GM12874 (cell line): Measurements from ENCODE around the gene ZIC1.

Experiments used
- TF ChIP-seq, protein P1 (sequence below): IDR thresholded peaks from 2 replicates; pipeline ENCODE4 v1.5.1; 2011; ENCODE audit warnings: low read depth, mild to moderate bottlenecking, control low read depth, low read length, moderate library complexity; ENCODE audit not compliant: insufficient read depth

The ZIC1 gene

DNA sequence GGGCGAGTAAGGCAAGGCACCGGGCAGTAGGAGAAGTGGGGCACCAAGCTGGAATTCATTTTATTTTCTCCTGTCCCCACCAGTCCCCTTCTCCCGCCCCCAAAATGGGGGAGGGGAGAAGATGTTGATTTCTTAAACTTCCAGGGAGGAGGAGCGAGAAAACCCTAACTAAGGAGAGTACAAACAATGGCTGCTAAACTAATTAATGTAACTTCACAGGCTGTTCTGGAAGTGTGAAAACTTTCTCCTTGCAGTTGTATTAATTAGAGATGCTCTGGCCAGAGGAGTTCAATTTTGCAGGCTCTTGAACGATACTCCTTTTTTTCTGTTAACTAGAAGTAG lies 14.3 kb upstream of the ZIC1 start:
- TF ChIP-seq, protein P1, sequence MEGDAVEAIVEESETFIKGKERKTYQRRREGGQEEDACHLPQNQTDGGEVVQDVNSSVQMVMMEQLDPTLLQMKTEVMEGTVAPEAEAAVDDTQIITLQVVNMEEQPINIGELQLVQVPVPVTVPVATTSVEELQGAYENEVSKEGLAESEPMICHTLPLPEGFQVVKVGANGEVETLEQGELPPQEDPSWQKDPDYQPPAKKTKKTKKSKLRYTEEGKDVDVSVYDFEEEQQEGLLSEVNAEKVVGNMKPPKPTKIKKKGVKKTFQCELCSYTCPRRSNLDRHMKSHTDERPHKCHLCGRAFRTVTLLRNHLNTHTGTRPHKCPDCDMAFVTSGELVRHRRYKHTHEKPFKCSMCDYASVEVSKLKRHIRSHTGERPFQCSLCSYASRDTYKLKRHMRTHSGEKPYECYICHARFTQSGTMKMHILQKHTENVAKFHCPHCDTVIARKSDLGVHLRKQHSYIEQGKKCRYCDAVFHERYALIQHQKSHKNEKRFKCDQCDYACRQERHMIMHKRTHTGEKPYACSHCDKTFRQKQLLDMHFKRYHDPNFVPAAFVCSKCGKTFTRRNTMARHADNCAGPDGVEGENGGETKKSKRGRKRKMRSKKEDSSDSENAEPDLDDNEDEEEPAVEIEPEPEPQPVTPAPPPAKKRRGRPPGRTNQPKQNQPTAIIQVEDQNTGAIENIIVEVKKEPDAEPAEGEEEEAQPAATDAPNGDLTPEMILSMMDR: no peak

DNA sequence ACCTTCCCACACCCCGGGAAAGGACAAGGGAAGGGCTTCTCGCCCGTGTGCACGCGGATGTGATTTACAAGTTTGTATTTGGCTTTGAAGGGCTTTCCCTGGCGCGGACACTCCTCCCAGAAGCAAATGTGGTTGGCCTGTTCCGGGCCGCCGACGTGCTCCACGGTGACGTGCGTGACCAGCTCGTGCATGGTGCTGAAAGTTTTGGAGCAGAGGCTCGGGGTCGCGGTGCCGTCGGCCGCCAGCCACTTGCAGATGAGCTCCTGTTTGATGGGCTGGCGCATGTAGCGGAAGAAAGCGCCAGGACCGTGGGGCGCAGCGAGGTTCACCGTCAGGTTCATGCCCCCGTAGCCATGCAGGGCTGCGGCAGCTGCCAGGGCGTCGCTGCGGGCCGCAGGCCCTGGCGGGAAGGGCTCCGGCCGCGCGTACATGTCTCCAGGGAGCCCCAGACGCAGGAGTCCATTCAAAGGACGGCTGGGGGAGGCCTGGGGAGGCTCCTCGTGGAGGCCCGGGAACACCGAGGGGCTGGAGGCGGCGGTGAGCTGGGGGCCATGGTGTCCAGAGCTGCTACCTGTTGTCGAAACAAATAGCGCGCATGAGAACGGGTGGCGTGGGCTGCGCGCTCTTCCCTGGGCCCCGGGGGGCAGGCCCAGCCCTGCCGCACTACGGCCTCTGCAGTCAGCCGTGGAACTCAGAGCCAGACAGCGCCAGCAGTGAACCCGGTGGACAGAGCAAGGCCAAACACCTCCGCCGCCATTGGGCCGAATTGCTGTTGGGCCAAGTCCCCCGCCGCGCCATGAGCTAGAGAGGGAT lies 13.1 kb upstream of the ZIC1 start:
- TF ChIP-seq, protein P1: no peak

DNA sequence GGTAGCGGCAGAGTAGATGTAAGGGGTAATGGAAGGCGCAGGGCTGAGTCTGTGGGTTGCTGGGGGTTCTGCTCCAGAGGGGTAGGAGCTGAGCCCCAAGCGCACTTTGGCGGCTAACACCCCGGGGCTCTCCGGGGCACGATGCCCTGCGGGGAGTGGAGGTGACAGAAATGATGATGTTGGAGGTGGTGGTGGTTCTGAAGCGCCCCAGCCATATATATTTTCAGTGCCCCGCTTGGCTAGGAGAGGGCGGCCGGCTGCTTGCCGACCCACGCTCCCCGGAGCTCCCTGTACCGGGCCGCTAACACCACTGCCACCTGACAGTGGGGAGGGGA lies 12.5 kb upstream of the ZIC1 start:
- TF ChIP-seq, protein P1: no peak

DNA sequence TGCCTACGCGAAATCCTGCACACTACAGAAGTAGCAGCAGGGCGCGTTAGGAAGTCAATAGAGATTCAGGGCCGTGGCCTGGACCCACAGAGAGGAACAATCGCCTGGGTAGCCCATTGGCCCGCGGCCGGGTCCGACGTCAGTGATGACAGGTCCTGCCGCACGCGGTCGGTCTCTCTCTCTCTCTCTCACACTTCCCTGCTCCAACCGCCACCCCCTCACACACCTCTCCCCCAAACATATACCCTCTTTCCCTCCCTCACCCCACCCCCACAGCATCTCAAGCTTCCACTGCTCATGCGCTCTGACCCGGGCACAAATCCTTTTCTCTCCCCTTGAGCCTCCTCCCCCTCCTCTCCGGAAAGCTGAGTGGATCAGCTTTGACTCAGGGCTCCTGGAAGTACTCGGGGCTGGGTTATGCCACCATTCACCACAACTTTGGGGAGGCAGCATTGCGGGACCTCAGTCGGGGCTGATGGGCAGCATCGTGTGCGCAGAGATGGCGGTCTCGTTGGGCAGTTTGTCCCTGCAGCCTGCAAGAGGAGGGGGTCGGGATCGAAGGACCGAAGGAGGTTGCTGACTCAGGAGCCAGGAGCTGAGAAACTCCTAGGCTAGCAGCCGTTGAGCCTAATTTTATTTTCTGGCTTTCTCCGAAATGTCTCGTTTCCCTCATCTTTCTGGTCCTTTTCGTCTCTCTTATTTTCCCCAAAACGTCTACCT lies 11.8 kb upstream of the ZIC1 start:
- TF ChIP-seq, protein P1: no peak

DNA sequence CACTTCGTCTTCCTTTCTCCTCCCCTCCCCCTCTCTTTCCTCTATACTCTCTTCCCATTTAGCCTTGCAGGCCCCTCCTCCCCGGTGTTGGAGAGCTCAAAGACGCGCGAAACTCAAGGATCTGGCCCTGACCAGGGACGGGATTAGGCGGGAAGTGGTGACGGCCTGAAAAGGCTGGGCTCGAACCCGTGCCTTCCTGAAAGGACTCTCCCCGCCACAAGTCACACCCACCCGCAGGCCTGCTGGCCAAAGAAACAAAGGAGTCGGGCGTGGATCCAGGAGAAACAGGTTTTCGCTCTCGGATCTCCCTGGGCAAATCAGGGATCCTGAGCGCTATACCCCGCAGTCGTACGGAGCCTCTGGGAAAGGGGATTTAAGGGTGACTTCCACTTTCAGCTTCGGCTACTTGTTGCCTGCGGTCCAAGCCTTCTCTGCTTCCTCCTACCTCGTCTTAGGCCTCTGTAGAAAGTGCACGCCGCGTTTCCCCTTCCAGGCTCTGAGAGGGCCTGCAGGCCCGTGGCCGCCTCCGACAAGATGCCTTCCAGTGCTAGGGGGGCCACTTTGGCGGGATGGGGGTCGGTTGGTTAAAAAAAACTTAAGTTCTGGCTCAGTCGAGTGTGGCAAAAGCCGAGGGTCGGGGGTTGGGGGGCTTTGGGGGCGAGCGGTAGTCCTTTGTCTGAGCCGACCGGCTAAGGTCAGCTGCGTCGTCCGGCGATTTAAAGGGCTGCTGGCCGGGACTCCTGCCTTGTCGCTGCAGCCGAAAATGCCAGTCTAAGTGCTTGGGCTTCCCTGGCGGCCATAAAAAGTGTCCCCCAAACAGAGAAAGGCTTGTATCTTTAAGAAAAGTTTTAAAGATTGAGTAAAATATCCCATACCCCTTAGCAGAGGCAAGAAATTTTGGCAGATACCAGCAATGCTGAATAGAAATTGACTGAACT lies 11.0 kb upstream of the ZIC1 start:
- TF ChIP-seq, protein P1: no peak

DNA sequence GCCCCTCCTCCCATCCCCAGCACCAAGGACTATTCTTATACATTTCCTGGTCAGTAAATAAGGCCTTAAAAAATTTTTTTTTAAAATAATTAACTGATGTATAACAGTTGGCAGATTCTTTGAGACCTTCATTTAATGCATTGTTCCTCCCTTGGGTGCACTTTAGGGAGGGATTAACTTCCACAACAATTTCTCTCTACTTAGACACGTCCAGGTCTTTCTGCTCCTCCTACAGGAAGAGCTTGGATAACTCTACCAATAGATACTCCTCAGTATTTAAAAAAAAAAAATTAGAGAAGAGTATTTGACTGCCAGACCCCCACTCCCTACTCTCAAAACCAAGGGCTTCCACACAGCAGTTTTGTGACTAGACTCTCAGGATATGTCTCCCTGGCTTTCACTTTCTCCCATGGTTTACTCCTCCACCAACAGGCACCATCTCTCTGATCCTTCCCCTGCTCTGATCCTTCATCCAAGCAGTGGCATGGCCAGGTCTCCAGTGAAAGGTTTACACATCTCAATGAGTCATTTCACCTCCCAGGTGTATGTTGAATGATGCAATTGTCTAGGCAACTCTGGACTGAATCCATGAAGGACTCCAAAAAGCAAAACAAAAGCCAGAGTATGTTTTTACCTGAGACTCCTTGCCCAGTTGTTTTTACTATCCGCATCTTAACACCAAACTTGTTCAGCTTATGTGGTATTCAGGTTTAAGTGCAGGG lies 10.2 kb upstream of the ZIC1 start:
- TF ChIP-seq, protein P1: no peak
